GM23338 (cell line): ENCODE measurements around the gene PIK3R3. TPM values are rescaled to one million over a fixed set of nuclear protein-coding genes. Genes with fewer than 3 reads are reported as not detected.

Source experiments
- ATAC-seq: fragments of 200-7000 bp; cut with Tn5 transposase; 3 replicates; pipeline ENCODE4 v1.9.1; 2020
- DNase-seq: peaks from one replicate; pipeline ENCODE4 v3.0.0-alpha.2; 2015; ENCODE audit warnings: low spot score
- H2AFZ ChIP-seq: fragments of 200-600 bp; sonication (generic); 2 replicates; pipeline ENCODE4 v1.8.0; 2016; ENCODE audit warnings: antibody characterized with exemption, mild to moderate bottlenecking, moderate library complexity
- H3F3A ChIP-seq: fragments of 200-600 bp; sonication (generic); replicated peaks from 2 replicates; pipeline ENCODE4 v1.8.0; 2017; ENCODE audit warnings: antibody characterized with exemption, mixed run types, low read depth
- H3K27ac ChIP-seq: fragments of 200-600 bp; sonication (generic); 2 replicates; pipeline ENCODE4 v1.6.1; 2016; ENCODE audit warnings: low read depth
- H3K27me3 ChIP-seq: fragments of 200-600 bp; sonication (generic); 2 replicates; pipeline ENCODE4 v1.8.0; 2016; ENCODE audit warnings: mild to moderate bottlenecking, mixed run types, moderate library complexity; ENCODE audit not compliant: insufficient read depth
- H3K36me3 ChIP-seq: fragments of 200-600 bp; sonication (generic); 2 replicates; pipeline ENCODE4 v1.8.0; 2016; ENCODE audit warnings: mild to moderate bottlenecking; ENCODE audit not compliant: insufficient read depth
- H3K4me1 ChIP-seq: fragments of 200-600 bp; sonication (generic); 2 replicates; pipeline ENCODE4 v1.8.0; 2016; ENCODE audit warnings: mild to moderate bottlenecking, moderate library complexity; ENCODE audit not compliant: insufficient read depth
- H3K4me2 ChIP-seq: fragments of 200-600 bp; sonication (generic); 2 replicates; pipeline ENCODE4 v1.7.1; 2017; ENCODE audit warnings: mixed run types
- H3K4me3 ChIP-seq: fragments of 200-600 bp; sonication (generic); 2 replicates; pipeline ENCODE4 v1.6.1; 2016; ENCODE audit warnings: mixed run types
- H3K79me2 ChIP-seq: fragments of 200-600 bp; sonication (generic); replicated peaks from 2 replicates; pipeline ENCODE4 v1.8.0; 2017; ENCODE audit warnings: mild to moderate bottlenecking; ENCODE audit not compliant: insufficient read depth
- H3K9me2 ChIP-seq: fragments of 200-600 bp; sonication (generic); 2 replicates; pipeline ENCODE4 v1.8.0; 2017; ENCODE audit not compliant: insufficient read depth
- H4K20me1 ChIP-seq: fragments of 200-600 bp; sonication (generic); replicated peaks from 2 replicates; pipeline ENCODE4 v1.8.0; 2017; ENCODE audit warnings: mild to moderate bottlenecking; ENCODE audit not compliant: insufficient read depth
- H3K27ac Mint-ChIP-seq: 2 replicates; pipeline ENCODE4 v1.8.0; 2020; ENCODE audit warnings: inconsistent platforms, mild to moderate bottlenecking, moderate library complexity, mixed read lengths
- H3K27me3 Mint-ChIP-seq: 3 replicates; pipeline ENCODE4 v1.8.0; 2022; ENCODE audit warnings: low read depth, mild to moderate bottlenecking, moderate library complexity, mixed read lengths, inconsistent platforms; ENCODE audit not compliant: insufficient read depth, poor library complexity
- H3K36me3 Mint-ChIP-seq: 3 replicates; pipeline ENCODE4 v1.8.0; 2021; ENCODE audit warnings: low read depth, mild to moderate bottlenecking, inconsistent platforms, moderate library complexity, mixed read lengths
- H3K4me1 Mint-ChIP-seq: 3 replicates; pipeline ENCODE4 v1.8.0; 2020; ENCODE audit warnings: mild to moderate bottlenecking, inconsistent platforms, mixed read lengths
- H3K4me3 Mint-ChIP-seq: 3 replicates; pipeline ENCODE4 v1.8.0; 2021; ENCODE audit warnings: moderate library complexity, mild to moderate bottlenecking, inconsistent platforms, mixed read lengths
- H3K9me3 Mint-ChIP-seq: 3 replicates; pipeline ENCODE4 v1.8.0; 2020; ENCODE audit warnings: moderate library complexity, mild to moderate bottlenecking, inconsistent platforms, mixed read lengths
- CREB1 ChIP-seq: fragments of 250-450 bp; sonication (Bioruptor Pico); IDR thresholded peaks from 2 replicates; pipeline ENCODE4 v1.5.0; 2020; ENCODE audit warnings: low read depth, mild to moderate bottlenecking, moderate library complexity
- EZH2 ChIP-seq: fragments of 200-600 bp; sonication (generic); IDR thresholded peaks from one replicate; pipeline ENCODE4 v1.8.0; 2017; ENCODE audit warnings: antibody characterized with exemption, mild to moderate bottlenecking, low read depth; ENCODE audit not compliant: unreplicated experiment
- EZH2phosphoT487 ChIP-seq: fragments of 200-600 bp; sonication (generic); IDR thresholded peaks from one replicate; pipeline ENCODE4 v1.8.1; 2018; ENCODE audit warnings: antibody characterized with exemption; ENCODE audit not compliant: unreplicated experiment
- JUNB ChIP-seq: IDR thresholded peaks from one replicate; pipeline ENCODE4 v1.6.1; 2016; ENCODE audit warnings: antibody characterized with exemption; ENCODE audit not compliant: unreplicated experiment
- NANOG ChIP-seq: IDR thresholded peaks from 2 replicates; pipeline ENCODE4 v1.6.1; 2016; ENCODE audit warnings: antibody characterized with exemption, borderline replicate concordance
- POLR2AphosphoS5 ChIP-seq: IDR thresholded peaks from 2 replicates; pipeline ENCODE4 v1.6.1; 2016; ENCODE audit warnings: antibody characterized with exemption, low read depth
- STAT1 ChIP-seq: IDR thresholded peaks from one replicate; pipeline ENCODE4 v1.6.1; 2016; ENCODE audit warnings: antibody characterized with exemption; ENCODE audit not compliant: unreplicated experiment
- ZNF114 ChIP-seq: fragments of 250-450 bp; sonication (Bioruptor Pico); IDR thresholded peaks from 2 replicates; pipeline ENCODE4 v1.5.0; 2020; ENCODE audit warnings: mild to moderate bottlenecking, moderate library complexity
- ZNF331 ChIP-seq: fragments of 250-450 bp; sonication (Bioruptor Pico); IDR thresholded peaks from 2 replicates; pipeline ENCODE4 v1.5.0; 2020; ENCODE audit warnings: low read depth, mild to moderate bottlenecking, moderate library complexity
- polyA plus RNA-seq: library from polyadenylated mRNA; unstranded; fragments of >200 nt; fragmentation: Nextera tagmentation; extraction: Ambion mirVana; gene quantifications from 2 replicates; pipeline ENCODE4 v1.2.1, GENCODE V29; 2016
- total RNA-seq: library from RNA; depleted of rRNA; stranded (reverse); fragments of >200 nt; shearing (Covaris generic); gene quantifications from 2 replicates; pipeline ENCODE4 v1.2.3, GENCODE V29; 2014
- TF ChIP-seq, protein P1 (sequence below): IDR thresholded peaks from one replicate; pipeline ENCODE4 v1.6.1; 2018; ENCODE audit warnings: antibody characterized with exemption; ENCODE audit not compliant: unreplicated experiment
- TF ChIP-seq, protein P2 (sequence below), 2 experiments: fragments of 200-600 bp in 1 of 2; sonication (generic) in 1 of 2; conservative IDR thresholded peaks; 2 replicates each; pipeline versions ENCODE4 v1.5.1 to v1.6.1; 2016 to 2017; ENCODE audit warnings: antibody characterized with exemption in 2 of 2, low read depth in 2 of 2, mild to moderate bottlenecking in 2 of 2, moderate library complexity in 1 of 2
- TF ChIP-seq, protein P3 (sequence below): IDR thresholded peaks from 2 replicates; pipeline ENCODE4 v1.6.1; 2016; ENCODE audit warnings: antibody characterized with exemption
- TF ChIP-seq, protein P4 (sequence below): fragments of 250-450 bp; sonication (Bioruptor Pico); IDR thresholded peaks from 2 replicates; pipeline ENCODE4 v1.5.0; 2020; ENCODE audit warnings: mild to moderate bottlenecking, moderate library complexity

Gene PIK3R3
- total and polyA plus RNA-seq, 2 experiments from 2014 or later = 7.5 to 8.6 TPM

DNA sequence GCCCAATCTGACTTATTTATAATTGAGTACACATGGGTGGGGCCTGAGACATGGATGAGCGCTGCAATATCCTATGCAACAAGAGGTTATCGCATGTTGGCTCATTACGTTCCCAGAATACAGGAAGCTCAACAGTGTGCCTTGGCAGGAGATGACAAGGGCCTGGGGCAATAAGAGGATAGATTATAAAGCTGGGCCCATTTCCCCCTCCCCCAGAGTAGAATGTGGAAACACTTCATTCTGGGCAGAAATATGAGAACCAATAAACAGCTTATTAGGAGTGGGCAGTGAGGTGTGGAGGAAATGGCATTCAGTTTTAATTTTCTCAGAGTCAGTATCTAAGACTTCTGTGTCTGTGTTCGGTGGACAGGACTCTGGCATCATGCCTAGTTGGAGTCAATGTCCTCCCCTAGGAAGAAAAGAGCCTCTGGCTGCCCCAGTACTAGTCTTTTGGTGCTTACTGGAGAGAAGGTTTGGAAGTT lies 92.8 kb downstream of the PIK3R3 start:
- Histone ChIP-seq H3K9me2 (no peaks in the 10 kb centered on the region), H2AFZ (no peak overlapping the region), H3F3A (peaks cover 9% of the 10 kb centered on the region; the same call in 1 of the 2 replicates), H4K20me1 (peaks cover 8% of the 10 kb centered on the region; the same call in 1 of the 2 replicates), H3K4me1 (peaks cover 15% of the 10 kb centered on the region), H3K79me2 (no peaks in the 10 kb centered on the region), H3K36me3 (no peaks in the 10 kb centered on the region), H3K27ac (no peak overlapping the region), H3K4me3 (no peak overlapping the region), H3K27me3 (peaks cover 5% of the 10 kb centered on the region), H3K4me2 (no peak overlapping the region)
- Mint-ChIP-seq H3K27ac (no peak overlapping the region), H3K4me1 (peaks cover 15% of the 10 kb centered on the region; the same call in 2 of the 3 replicates), H3K9me3 (no peaks in the 10 kb centered on the region), H3K36me3 (peaks cover 6% of the 10 kb centered on the region; the same call in 2 of the 3 replicates), H3K4me3 (no peak overlapping the region), H3K27me3 (peaks cover 8% of the 10 kb centered on the region)
- ATAC-seq (no peak), DNase-seq (no peak)
- TF ChIP-seq EZH2 = no peak
- no peak for TF ChIP-seq CREB1
- TF ChIP-seq, protein P1, sequence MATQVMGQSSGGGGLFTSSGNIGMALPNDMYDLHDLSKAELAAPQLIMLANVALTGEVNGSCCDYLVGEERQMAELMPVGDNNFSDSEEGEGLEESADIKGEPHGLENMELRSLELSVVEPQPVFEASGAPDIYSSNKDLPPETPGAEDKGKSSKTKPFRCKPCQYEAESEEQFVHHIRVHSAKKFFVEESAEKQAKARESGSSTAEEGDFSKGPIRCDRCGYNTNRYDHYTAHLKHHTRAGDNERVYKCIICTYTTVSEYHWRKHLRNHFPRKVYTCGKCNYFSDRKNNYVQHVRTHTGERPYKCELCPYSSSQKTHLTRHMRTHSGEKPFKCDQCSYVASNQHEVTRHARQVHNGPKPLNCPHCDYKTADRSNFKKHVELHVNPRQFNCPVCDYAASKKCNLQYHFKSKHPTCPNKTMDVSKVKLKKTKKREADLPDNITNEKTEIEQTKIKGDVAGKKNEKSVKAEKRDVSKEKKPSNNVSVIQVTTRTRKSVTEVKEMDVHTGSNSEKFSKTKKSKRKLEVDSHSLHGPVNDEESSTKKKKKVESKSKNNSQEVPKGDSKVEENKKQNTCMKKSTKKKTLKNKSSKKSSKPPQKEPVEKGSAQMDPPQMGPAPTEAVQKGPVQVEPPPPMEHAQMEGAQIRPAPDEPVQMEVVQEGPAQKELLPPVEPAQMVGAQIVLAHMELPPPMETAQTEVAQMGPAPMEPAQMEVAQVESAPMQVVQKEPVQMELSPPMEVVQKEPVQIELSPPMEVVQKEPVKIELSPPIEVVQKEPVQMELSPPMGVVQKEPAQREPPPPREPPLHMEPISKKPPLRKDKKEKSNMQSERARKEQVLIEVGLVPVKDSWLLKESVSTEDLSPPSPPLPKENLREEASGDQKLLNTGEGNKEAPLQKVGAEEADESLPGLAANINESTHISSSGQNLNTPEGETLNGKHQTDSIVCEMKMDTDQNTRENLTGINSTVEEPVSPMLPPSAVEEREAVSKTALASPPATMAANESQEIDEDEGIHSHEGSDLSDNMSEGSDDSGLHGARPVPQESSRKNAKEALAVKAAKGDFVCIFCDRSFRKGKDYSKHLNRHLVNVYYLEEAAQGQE = no peak
- TF ChIP-seq JUNB = no peak
- TF ChIP-seq, protein P2, sequence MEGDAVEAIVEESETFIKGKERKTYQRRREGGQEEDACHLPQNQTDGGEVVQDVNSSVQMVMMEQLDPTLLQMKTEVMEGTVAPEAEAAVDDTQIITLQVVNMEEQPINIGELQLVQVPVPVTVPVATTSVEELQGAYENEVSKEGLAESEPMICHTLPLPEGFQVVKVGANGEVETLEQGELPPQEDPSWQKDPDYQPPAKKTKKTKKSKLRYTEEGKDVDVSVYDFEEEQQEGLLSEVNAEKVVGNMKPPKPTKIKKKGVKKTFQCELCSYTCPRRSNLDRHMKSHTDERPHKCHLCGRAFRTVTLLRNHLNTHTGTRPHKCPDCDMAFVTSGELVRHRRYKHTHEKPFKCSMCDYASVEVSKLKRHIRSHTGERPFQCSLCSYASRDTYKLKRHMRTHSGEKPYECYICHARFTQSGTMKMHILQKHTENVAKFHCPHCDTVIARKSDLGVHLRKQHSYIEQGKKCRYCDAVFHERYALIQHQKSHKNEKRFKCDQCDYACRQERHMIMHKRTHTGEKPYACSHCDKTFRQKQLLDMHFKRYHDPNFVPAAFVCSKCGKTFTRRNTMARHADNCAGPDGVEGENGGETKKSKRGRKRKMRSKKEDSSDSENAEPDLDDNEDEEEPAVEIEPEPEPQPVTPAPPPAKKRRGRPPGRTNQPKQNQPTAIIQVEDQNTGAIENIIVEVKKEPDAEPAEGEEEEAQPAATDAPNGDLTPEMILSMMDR (conservative IDR thresholded peaks at IDR 0.05; ENCODE audit: low read depth in 2 of 2) = no peak
- TF ChIP-seq STAT1 = no peak
- no peak for TF ChIP-seq POLR2AphosphoS5
- TF ChIP-seq, protein P3, sequence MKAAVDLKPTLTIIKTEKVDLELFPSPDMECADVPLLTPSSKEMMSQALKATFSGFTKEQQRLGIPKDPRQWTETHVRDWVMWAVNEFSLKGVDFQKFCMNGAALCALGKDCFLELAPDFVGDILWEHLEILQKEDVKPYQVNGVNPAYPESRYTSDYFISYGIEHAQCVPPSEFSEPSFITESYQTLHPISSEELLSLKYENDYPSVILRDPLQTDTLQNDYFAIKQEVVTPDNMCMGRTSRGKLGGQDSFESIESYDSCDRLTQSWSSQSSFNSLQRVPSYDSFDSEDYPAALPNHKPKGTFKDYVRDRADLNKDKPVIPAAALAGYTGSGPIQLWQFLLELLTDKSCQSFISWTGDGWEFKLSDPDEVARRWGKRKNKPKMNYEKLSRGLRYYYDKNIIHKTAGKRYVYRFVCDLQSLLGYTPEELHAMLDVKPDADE = no peak
- no peak for TF ChIP-seq ZNF114 (CRISPR knock-in tag)
- TF ChIP-seq EZH2phosphoT487 = no peak
- TF ChIP-seq, protein P4, sequence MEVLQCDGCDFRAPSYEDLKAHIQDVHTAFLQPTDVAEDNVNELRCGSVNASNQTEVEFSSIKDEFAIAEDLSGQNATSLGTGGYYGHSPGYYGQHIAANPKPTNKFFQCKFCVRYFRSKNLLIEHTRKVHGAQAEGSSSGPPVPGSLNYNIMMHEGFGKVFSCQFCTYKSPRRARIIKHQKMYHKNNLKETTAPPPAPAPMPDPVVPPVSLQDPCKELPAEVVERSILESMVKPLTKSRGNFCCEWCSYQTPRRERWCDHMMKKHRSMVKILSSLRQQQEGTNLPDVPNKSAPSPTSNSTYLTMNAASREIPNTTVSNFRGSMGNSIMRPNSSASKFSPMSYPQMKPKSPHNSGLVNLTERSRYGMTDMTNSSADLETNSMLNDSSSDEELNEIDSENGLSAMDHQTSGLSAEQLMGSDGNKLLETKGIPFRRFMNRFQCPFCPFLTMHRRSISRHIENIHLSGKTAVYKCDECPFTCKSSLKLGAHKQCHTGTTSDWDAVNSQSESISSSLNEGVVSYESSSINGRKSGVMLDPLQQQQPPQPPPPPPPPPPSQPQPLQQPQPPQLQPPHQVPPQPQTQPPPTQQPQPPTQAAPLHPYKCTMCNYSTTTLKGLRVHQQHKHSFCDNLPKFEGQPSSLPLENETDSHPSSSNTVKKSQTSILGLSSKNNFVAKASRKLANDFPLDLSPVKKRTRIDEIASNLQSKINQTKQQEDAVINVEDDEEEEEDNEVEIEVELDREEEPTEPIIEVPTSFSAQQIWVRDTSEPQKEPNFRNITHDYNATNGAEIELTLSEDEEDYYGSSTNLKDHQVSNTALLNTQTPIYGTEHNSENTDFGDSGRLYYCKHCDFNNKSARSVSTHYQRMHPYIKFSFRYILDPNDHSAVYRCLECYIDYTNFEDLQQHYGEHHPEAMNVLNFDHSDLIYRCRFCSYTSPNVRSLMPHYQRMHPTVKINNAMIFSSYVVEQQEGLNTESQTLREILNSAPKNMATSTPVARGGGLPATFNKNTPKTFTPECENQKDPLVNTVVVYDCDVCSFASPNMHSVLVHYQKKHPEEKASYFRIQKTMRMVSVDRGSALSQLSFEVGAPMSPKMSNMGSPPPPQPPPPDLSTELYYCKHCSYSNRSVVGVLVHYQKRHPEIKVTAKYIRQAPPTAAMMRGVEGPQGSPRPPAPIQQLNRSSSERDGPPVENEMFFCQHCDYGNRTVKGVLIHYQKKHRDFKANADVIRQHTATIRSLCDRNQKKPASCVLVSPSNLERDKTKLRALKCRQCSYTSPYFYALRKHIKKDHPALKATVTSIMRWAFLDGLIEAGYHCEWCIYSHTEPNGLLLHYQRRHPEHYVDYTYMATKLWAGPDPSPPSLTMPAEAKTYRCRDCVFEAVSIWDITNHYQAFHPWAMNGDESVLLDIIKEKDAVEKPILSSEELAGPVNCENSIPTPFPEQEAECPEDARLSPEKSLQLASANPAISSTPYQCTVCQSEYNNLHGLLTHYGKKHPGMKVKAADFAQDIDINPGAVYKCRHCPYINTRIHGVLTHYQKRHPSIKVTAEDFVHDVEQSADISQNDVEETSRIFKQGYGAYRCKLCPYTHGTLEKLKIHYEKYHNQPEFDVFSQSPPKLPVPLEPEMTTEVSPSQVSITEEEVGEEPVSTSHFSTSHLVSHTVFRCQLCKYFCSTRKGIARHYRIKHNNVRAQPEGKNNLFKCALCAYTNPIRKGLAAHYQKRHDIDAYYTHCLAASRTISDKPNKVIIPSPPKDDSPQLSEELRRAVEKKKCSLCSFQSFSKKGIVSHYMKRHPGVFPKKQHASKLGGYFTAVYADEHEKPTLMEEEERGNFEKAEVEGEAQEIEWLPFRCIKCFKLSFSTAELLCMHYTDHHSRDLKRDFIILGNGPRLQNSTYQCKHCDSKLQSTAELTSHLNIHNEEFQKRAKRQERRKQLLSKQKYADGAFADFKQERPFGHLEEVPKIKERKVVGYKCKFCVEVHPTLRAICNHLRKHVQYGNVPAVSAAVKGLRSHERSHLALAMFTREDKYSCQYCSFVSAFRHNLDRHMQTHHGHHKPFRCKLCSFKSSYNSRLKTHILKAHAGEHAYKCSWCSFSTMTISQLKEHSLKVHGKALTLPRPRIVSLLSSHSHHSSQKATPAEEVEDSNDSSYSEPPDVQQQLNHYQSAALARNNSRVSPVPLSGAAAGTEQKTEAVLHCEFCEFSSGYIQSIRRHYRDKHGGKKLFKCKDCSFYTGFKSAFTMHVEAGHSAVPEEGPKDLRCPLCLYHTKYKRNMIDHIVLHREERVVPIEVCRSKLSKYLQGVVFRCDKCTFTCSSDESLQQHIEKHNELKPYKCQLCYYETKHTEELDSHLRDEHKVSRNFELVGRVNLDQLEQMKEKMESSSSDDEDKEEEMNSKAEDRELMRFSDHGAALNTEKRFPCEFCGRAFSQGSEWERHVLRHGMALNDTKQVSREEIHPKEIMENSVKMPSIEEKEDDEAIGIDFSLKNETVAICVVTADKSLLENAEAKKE = no peak
- TF ChIP-seq NANOG = no peak
- no peak for TF ChIP-seq ZNF331 (CRISPR knock-in tag)
